GM19467 (cell line): ENCODE measurements around the gene DUOX1.
A peak's percentile ranks its signal among the peaks of the same experiment; 100 is the strongest.

Source experiments
- ATAC-seq: cut with Tn5 transposase; IDR thresholded peaks from one replicate; pipeline ENCODE4 v1.9.1; 2021; ENCODE audit warnings: mild to moderate bottlenecking, moderate library complexity; ENCODE audit not compliant: unreplicated experiment

The DUOX1 gene

DNA sequence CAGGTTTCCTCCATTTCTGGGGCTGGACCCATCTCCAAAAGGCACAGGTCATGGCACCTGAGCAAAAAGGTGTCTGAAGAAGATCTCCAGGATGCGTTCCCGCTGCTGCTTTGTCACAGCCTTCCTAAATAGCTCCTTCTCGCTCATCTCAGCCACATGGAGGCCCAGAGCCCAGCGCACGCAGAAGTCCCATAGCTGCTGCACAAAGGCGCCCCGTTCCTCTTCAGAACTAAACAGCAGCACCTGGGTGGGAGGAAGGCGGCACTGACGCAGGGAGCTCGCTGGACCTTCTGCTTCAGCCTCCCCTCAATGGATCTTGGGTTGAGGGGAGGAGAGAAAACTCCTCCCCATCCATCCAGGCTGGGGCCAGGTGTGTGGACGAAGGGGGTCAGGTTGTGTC is 24.2 kb upstream of the DUOX1 start:
- ATAC-seq: no peak

DNA sequence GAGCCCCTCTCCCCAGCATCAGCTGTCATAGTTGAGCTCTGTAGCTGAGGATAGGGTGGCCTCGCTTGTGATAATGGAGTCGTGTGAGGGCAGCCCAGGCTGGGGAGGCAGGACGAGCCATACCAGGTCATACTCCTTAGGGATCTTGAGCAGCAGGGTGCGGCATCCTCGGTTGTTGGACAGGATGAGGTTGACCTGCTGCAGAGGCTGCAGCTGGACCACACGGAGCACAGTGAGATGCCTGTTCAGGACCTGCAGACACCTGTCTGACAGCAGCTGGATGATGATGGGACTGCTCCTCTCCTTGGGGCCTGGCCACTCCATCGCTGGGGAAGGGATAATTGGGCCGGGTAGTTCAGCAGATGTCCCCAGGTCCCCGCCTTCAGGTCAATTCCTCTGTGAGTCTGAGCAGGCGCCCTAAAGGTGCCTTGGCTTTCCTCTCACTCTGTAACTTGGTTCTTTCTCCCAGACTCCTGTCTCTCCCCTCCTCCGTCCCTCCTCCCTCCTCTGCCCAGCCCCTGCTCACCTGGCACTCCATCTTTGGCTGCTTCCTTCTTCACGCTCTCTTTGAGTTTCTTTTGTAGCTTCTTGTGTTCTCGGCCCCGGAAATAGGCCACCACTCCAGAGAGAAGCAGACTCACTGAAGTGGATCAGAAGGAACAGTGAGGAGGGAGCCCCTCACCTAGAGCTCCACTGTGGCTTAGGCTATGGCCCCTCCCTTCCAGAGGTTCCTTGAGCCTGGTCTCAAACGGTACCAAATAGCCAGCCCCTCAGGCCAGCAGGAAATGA is 23.6 kb upstream of the DUOX1 start:
- ATAC-seq: no peak

- ATAC-seq: no peak
Measured at GRCh38 chr15:45107941-45108630, 21.7 kb upstream of the DUOX1 start.

DNA sequence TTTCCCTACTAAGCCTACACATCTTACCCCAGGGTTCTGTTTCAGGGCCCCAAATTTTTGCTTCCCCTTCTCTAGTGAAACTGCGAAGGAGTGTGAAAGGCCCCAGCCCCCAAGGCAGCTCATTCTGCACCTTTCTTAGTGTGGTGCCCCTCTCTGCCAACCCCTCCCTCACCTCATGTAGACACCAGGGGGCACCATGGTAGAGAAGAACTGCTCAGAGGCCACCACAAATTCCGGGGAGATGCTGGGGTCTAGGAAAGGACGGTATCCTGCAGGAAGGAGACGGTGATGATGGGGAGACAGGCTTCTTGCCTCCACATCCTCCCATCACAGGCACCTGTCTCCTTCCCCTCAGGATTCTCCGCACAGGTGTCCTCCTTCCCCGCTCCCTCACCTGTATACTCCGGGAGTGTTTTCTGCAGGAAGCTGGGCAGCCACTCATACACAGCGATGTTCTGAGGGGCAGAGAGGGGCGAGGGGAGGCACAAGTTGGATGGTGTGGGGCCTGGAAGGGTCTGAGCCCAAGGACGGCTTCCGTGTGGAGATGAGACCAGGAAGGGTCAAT is 19.5 kb upstream of the DUOX1 start:
- no peak for ATAC-seq

GRCh38 chr15:45111390-45112142 is 18.2 kb upstream of the DUOX1 start:
- ATAC-seq: no peak

DNA sequence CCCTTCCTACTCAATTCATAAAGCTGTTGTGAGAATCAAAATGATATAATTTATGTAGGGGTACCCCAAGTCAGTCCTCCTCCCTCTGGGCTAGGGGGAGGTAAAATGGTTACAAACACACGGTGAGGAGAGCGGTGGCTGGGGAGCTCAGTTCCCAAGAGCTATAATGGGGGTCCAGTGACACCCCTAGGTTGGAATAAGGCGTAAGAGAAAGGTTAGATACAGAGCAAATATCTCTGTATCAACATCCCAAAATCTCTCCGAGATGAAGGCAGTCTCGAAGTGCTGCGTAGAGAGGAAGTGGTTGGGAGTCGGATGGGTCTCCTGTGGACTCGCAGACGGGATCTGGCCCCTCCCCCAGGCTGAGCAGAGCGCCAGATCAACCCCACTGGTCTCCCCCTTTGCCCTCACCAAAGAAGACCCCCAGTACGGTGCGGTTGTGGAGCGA is 17.6 kb upstream of the DUOX1 start:
- ATAC-seq: no peak

GRCh38 chr15:45112591-45113379 is 17.0 kb upstream of the DUOX1 start:
- ATAC-seq: no peak

- no peak for ATAC-seq
Measured at GRCh38 chr15:45113380-45113990, 16.3 kb upstream of the DUOX1 start.

DNA sequence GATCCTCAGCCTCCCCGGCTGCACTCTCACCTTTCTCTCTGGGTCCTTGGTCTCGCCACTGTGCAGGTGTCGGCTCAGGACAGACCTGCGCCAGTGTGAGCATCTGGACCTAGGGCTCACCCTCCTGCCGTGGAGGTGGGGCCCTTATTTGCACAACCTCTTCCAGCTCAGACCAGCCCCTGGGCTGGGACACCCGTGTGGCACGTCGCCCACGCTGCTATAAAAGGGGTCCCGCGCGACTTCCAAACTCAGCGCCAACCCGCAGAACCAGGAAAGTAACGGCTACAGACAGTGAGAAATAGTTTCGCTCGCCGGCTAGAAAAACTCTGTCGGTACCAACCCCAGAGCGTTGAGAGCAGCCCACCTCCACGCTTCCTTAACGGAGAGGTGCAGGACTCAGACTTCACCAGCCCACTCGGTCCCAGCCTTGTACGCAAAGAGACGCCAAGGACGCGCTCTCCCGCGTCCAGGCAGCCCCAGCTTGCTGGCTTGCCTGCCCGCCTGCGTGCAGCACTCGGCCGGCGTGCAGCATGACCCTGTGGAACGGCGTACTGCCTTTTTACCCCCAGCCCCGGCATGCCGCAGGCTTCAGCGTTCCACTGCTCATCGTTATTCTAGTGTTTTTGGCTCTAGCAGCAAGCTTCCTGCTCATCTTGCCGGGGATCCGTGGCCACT is 15.6 kb upstream of the DUOX1 start, which contains the start of the genes DUOX2 and DUOXA2:
DUOX2 (minus strand) TSS at position 97 of the 675 bp plus-strand sequence. CDS start 761 bp downstream, outside the sequence.
DUOXA2 (plus strand) TSS at position 251 of the 675 bp plus-strand sequence; CDS start at position 531, 280 bp downstream.
- no peak for ATAC-seq

DNA sequence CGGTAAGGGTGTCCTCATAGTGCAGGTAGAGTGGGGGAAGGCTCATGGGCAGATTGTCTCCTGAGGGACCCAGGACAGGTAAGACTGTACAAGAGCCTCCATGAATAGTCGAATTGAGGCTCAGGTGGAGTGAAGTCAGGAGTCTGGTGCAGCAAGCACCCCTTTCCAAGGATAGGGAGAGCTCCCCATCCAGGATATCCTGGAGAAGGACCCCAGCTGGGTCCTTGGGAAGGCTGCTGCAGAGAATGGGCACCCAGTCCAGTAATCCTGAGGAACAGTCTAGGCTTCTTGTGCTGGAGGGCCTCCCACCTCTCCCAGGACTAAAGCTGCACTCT is 15.1 kb upstream of the DUOX1 start:
- no peak for ATAC-seq

DNA sequence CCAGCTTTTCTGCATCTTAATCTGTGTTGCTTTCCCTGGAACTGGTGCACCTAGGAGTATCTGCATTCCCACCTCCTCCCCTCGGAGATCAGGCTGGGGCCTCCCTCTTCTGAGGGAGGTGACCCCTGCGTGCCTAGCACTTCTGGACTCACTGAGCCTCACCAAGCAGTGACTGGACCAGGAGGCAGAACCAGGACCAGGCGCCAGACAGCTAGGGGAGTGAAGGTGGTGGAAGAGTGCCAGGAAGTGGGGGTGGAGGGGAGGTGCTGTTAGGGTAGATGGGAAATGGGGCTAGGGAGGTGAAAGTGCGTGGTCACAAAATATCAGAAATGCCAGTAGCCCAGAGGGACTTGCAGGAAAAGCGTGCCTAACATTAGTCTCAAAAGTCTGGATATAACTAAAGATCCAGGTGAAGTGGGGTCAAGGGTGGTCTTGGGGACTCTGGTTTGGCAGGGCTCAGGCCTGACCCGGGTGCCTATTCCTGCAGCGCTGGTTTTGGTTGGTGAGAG is 14.4 kb upstream of the DUOX1 start:
- ATAC-seq: no peak

- ATAC-seq: no peak
Measured at GRCh38 chr15:45116006-45116481, 13.8 kb upstream of the DUOX1 start.

DNA sequence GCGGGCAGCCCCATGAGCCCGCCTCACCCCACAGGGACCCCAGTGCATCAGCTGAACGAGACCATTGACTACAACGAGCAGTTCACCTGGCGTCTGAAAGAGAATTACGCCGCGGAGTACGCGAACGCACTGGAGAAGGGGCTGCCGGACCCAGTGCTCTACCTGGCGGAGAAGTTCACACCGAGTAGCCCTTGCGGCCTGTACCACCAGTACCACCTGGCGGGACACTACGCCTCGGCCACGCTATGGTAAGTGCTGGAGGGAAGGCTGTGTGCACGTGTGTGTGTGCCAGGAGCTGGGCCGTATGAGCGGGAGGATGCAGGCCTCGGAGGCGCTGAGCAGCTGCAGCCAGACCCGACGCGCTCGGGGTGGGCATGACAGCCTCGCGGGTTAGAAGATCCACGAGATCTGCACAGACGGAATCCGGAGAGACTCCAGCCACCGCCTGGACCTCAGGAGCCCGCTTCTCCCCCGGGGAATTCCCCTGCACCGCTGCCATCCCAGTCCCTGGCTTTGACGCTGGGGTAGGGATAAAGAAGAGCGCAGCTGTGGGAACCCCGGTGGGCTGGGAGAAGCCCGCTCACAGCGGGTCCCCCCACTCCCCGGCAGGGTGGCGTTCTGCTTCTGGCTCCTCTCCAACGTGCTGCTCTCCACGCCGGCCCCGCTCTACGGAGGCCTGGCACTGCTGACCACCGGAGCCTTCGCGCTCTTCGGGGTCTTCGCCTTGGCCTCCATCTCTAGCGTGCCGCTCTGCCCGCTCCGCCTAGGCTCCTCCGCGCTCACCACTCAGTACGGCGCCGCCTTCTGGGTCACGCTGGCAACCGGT is 13.1 kb upstream of the DUOX1 start:
- no peak for ATAC-seq

DNA sequence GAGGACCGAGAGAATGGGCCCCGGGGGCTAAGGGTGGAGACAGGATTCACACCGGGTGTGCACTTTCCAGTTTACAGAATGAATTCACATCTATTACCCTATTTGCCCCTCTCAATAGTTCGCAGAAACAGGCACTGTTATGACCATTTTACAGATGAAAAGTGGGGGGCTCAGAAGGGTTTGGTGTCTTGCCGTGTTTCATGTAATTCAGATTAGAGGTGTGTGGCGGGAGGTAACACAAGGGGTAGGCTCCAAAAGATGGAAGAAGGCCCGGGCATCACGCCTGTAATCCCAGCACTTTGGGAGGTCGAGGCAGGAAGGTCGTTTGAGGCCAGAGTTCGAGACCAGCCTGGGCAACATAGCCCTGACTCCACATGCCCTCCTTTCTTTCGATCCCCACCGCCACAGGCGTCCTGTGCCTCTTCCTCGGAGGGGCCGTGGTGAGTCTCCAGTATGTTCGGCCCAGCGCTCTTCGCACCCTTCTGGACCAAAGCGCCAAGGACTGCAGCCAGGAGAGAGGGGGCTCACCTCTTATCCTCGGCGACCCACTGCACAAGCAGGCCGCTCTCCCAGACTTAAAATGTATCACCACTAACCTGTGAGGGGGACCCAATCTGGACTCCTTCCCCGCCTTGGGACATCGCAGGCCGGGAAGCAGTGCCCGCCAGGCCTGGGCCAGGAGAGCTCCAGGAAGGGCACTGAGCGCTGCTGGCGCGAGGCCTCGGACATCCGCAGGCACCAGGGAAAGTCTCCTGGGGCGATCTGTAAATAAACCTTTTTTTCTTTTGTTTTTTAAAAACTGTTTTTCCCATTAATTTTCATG is 12.3 kb upstream of the DUOX1 start:
- no peak for ATAC-seq

DNA sequence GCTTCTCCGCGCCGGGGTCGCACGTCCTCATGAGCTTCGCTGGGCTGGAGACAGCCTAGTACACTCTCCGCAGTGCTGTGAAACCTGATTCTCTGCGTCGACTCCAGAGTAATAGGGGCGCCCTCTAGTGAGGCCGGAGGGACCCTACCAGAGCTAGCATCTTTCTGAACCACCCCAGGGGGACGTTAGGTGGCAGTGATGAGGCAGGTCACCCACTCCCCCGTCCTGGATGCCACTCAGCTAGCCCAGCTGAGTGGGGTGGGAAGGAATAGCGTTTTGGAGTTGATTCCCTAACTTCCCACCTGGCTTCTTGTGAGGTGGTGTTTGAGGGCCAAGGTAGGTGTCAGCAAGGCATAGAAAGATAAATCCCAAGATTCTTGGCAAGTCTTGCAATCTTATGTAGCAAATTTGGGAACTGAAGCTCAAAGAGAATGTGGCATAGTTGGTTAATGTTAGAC is 11.6 kb upstream of the DUOX1 start:
- peak; percentile 89 for ATAC-seq

DNA sequence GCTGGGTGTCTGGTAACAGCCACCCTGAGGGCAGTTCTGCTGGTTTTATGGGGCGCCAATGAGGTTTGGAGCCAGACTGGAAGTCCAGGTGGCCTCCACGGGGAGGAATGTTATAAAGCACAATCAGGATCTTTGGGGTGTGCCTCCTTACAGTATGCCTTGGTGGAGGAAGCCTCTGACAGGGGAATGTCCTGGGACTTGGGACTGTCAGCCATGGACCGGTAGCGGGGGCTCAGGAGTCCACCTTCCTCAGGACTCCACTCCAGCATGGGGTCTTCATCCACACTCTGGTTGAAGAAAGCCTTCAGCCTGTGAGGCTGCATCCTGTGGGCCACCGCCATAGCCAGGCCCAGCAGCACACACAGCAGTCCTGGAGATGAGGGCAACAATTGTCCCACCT is 10.8 kb upstream of the DUOX1 start:
- ATAC-seq: no peak
